KBM-7 (cell line): ENCODE results near the gene TFCP2L1.

Experiments used
- DNase-seq: peaks from one replicate; pipeline ENCODE4 v3.0.0-alpha.2; 2015
- in situ Hi-C: fragments of 300-500 bp; cut with MboI; formaldehyde crosslinking; loops from 2 replicates; pipeline ENCODE4 v1.14.3; 2020; ENCODE audit warnings: low sequenced_read_pairs, low pct_unique_long_range_greater_than_20kb, mixed read lengths

TFCP2L1 gene

GRCh38 chr2:121167411-121167810 lies 117.6 kb downstream of the TFCP2L1 start:
- in situ Hi-C loops: no loop called here
- DNase-seq: no peak
